ENCODE measurements around the gene CEP72.
"Not testable (repeated sequence)": the region's sequence is repeated elsewhere in the genome, so short reads cannot be mapped to it uniquely, and the experiment has no call there.

CEP72 gene

GRCh38 chr5:601771-602465 lies 10.2 kb upstream of the CEP72 start:
- DNase-seq: no peak

GRCh38 chr5:602466-603035 lies 9.6 kb upstream of the CEP72 start:
- no peak for DNase-seq

GRCh38 chr5:603081-603998 lies 8.8 kb upstream of the CEP72 start:
- DNase-seq: no peak

- DNase-seq: no peak
Observed at GRCh38 chr5:604391-604831, 7.7 kb upstream of the CEP72 start.

DNA sequence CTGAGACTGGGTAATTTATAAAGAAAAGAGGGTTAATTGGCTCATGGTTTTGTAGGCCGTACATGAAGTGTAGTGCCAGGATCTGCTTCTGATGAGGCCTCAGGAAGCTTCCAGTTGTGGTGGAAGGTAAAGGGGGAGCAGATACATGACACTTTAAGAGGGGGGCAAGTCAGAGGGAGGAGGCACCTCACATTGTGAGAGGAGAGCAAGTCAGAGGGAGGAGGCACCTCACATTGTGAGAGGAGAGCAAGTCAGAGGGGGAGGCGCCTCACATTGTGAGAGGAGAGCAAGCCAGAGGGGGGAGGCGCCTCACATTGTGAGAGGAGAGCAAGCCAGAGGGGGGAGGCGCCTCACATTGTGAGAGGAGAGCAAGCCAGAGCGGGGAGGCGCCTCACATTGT lies 7.0 kb upstream of the CEP72 start:
- DNase-seq: not testable (repeated sequence)

DNA sequence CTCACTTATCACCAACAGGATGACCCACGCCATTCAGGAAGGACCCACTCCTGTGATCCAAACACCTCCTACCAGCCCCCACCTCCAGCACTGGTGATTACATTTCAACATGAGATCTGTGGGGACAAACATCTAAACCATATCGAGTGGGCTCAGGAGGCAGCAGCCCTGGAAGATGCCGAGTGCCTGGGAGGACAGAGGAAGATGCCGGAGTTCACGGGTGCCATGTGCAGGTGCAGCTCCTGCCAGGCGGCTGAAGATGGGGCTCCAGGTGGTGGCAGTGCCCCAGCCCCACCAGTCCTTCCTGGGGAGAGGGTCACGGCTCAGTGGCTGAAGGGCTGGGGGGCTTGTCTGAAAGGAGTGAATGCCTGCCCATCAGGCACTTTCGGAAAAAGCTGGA lies 6.1 kb upstream of the CEP72 start:
- DNase-seq: no peak

DNA sequence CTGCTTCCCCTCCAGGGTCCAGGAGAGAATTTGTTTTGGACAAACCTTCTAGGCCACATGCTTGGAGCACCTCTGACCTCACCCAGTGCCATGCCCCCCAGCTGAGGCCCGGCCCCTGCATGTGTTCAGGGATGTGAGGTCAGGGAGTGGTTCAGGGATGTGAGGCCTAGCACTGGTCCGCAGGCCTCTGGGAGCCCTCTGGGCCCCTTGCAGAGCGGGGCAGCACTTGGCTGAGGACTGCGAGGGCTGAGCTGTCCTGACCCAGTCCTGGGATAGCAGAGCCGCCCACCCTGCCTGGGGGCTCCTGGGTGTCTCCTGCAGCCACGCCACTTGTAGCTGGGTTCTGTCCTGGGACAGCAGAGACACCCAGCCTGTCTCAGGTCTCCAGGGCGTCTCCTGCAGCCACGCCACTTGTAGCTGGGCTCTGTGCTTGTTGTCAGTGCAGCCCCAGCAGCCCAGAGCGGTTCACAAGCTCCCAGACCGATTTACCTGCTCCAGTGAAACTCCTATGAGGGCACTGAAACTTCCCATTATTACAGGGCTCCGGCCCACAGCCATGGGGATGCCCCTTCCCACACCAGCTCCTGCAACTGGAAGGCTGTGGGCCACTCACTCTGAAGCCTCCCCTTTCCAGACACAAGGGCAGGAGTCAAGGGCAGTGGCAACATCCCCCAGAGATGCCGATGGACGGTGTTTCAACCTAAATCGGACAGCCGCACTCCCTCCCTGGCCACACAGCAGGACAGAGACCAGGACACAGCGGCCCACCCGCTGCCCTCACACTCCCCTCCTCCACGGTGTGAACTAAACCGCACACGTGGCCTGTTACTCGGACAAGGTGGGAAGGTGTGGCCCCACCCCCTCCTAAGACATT lies 5.4 kb upstream of the CEP72 start:
- no peak for DNase-seq

GRCh38 chr5:607541-608428 lies 4.4 kb upstream of the CEP72 start:
- no peak for DNase-seq

- no peak for DNase-seq
Observed at GRCh38 chr5:608429-609370, 3.4 kb upstream of the CEP72 start.

GRCh38 chr5:609506-609905 lies 2.6 kb upstream of the CEP72 start:
- DNase-seq: no peak

GRCh38 chr5:610011-610743 lies 2.0 kb upstream of the CEP72 start:
- no peak for DNase-seq

DNA sequence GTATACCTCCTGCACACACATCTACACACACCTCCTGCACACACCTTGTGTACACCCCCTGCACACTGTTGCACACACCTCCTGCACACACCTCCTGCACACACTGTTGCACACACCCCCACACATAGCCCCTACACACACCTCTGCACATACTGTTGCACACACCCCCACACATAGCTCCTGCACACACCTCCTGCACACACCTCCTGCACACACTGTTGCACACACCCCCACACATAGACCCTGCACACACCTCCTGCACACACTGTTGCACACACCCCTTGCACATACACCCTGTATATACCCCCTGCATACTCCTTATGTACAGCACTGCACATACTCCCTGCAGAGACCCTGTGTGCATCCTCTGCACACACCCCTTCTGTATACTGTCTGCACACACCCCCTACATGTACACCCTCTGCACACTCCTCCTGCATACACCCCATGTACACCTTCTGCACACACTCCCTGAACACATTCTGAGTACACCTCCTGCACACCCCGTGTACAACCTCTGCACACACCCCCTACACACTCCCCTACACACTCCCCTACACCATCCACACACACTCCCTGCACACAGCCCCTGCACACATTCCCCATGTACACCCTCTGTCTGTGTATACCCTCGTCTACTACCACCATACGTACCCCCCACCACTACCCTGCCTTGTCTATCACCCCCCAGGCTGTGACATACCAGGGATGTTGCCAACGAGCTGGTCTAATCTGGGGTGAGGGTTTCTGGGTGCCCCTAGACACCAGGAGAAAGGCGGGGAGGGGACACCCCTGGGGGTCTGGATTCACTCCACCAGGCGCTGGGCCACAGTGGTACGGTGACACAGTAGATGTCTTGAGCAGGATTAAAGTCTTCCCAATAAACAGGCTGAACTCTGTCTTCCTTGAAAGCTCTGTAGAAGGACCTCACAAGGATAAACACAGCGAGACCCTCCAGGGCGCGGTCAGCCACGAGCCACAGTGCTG lies 1.1 kb upstream of the CEP72 start:
- no peak for DNase-seq

- DNase-seq: no peak
Observed at GRCh38 chr5:612498-613424, 621 bp downstream of the CEP72 start.

DNA sequence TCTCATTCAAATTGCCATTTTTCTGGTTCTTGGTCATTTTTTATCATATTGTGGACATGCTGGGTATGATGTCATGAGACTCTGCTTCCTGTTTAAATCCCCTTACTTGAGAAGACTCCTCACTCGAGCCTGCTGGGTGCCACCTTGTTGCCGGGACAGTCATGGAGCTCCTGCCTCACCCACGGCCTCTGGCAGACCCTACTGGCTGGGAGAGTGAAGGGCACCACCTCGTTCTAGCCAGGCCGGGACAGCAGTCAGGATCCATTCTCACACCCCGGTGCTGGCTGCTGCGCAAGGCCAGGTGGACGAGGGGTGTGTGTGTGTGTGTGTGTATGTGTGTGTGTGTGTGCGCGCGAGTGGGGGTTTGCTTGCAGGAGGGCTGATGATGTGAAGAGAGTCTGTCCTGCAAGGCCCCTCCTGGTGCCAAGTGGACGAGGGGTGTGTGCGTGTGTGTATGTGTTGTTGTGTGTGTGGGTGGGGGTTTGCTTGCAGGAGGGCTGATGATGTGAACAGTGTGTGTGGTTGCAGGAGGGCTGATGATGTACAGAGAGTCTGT lies 4.4 kb downstream of the CEP72 start:
- no peak for DNase-seq

GRCh38 chr5:617896-618295 lies 5.8 kb downstream of the CEP72 start:
- no peak for DNase-seq

- no peak for DNase-seq
Observed at GRCh38 chr5:618450-618849, 6.3 kb downstream of the CEP72 start.

- no peak for DNase-seq
Observed at GRCh38 chr5:619444-619843, 7.3 kb downstream of the CEP72 start.
